ENCODE results near the gene TTC7B.

Gene TTC7B

GRCh38 chr14:90500665-90501370 is 315.4 kb downstream of the TTC7B start:
- no peak for DNase-seq (ENCODE audit: low spot score)
- no peak overlapping the region for H3K27ac ChIP-seq
- ChIA-PET CTCF (no interaction called here), POLR2A (ENCODE audit: low non-redundant PET) (no interaction called here)
- no peak for TF ChIP-seq CTCF (conservative IDR thresholded peaks at IDR 0.05; ENCODE audit: low read depth)

GRCh38 chr14:90499908-90500664 is 316.1 kb downstream of the TTC7B start:
- POLR2A ChIA-PET (ENCODE audit: low non-redundant PET) = no interaction called here
- no peak for TF ChIP-seq CTCF (conservative IDR thresholded peaks at IDR 0.05; ENCODE audit: low read depth)
- H3K27ac ChIP-seq = no peak overlapping the region
- CTCF ChIA-PET = no interaction called here
- no peak for DNase-seq (ENCODE audit: low spot score)

- H3K27ac ChIP-seq = no peak overlapping the region
- DNase-seq (ENCODE audit: low spot score) = no peak
- no peak for TF ChIP-seq CTCF (conservative IDR thresholded peaks at IDR 0.05; ENCODE audit: low read depth)
- ChIA-PET POLR2A (ENCODE audit: low non-redundant PET) (no interaction called here), CTCF (no interaction called here)
Measured at GRCh38 chr14:90499121-90499520, 317.1 kb downstream of the TTC7B start.

- TF ChIP-seq CTCF (conservative IDR thresholded peaks at IDR 0.05; ENCODE audit: low read depth) = no peak
- ChIA-PET CTCF (interaction anchor here (1.0 kb wide), 1 partner anchor 22 kb away, joined by 3 read pairs; no protein-coding TSS in a partner anchor), POLR2A (ENCODE audit: low non-redundant PET) (no interaction called here)
- H3K27ac ChIP-seq = no peak overlapping the region
- DNase-seq (ENCODE audit: low spot score) = no peak
Measured at GRCh38 chr14:90498198-90498597, 318.0 kb downstream of the TTC7B start.

- CTCF ChIA-PET = interaction anchor here (0.7 kb wide), 1 partner anchor 229 kb away, joined by 6 read pairs; no protein-coding TSS in a partner anchor
- no peak for DNase-seq (ENCODE audit: low spot score)
- POLR2A ChIA-PET (ENCODE audit: low non-redundant PET) = no interaction called here
- TF ChIP-seq CTCF (conservative IDR thresholded peaks at IDR 0.05; ENCODE audit: low read depth) = no peak
- H3K27ac ChIP-seq = no peak overlapping the region
Measured at GRCh38 chr14:90496379-90496778, 319.9 kb downstream of the TTC7B start.

GRCh38 chr14:90495357-90496276 is 320.6 kb downstream of the TTC7B start:
- CTCF ChIA-PET = interaction anchor here (0.7 to 1.0 kb wide), 2 partner anchors 202 to 228 kb away, joined by 5 to 6 read pairs; no protein-coding TSS in a partner anchor
- TF ChIP-seq CTCF (conservative IDR thresholded peaks at IDR 0.05; ENCODE audit: low read depth) = no peak
- POLR2A ChIA-PET (ENCODE audit: low non-redundant PET) = no interaction called here
- no peak overlapping the region for H3K27ac ChIP-seq
- peak; percentile 67 for DNase-seq (ENCODE audit: low spot score)

Data from RWPE1 (cell line).